EH (cell line): ENCODE data around the gene DCN.

Experiments
- DNase-seq: peaks from one replicate; pipeline ENCODE4 v3.0.0-alpha.2; 2015; ENCODE audit warnings: low read depth

DCN gene, protein sequence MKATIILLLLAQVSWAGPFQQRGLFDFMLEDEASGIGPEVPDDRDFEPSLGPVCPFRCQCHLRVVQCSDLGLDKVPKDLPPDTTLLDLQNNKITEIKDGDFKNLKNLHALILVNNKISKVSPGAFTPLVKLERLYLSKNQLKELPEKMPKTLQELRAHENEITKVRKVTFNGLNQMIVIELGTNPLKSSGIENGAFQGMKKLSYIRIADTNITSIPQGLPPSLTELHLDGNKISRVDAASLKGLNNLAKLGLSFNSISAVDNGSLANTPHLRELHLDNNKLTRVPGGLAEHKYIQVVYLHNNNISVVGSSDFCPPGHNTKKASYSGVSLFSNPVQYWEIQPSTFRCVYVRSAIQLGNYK

GRCh38 chr12:91182636-91183455 is at the start of gene DCN:
Gene DCN, minus strand, starts transcription at chr12:91182817. Its CDS starts 4,265 bp downstream, at chr12:91178552.
- peak; percentile 75 for DNase-seq

DNA sequence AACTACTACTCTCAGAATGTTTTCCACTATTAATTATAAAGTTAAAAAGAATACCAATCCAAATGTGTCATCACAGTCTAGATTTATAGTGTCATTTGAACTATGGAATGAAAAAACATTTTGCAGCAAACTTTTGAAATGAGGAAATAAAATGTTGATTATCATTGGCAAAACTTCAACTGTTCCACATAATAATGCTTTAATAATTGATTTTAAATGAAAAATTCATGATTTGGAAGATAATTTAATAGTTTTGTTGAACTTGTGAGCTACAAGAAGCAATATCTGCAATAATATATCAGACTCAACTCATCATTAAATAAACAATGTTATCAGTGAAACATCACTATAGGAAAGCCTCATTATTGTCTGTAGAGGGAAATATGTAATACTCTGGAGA is 48.2 kb upstream of the DCN start:
- DNase-seq = peak; percentile 18

DNA sequence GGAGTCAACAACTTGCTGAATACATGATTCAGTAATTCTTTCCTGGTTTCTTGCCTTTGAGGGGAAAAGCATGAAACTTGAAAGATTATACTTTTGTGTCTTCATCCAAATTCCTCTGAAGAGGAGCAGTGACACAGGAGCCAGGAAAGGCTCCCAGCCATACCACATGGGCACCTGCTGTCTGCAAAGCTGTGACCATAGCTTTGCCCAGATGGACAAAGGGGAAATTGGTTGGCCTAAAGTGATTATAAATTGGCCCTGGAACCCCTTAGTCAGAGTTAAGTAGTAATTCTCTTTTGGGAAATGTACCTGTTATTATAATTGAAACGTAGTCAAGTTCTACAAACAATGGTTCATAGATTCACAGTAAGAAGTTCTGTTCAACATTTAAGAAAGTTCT is 44.3 kb upstream of the DCN start:
- DNase-seq = no peak

GRCh38 chr12:91225316-91225715 is 42.7 kb upstream of the DCN start:
- DNase-seq = peak; percentile 38

DNA sequence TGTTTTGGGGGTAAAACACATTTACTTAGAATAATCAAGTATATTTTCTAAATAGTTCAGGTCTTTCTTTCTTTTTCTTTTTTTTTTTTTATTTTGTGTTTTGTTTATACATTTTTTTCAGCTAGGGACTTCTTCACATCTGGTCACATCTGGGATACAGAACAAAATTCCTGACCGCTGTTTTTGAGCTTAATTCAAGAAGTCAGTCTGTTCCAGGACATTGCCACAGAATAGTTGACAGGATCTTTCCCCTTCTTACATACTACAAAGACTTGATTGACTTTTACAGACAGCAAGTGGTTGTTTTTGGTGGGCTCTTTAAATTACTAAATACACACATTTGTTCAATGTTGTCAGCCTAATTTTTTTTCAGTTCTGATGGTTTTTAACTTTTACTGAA is 41.8 kb upstream of the DCN start:
- no peak for DNase-seq

- DNase-seq = peak; percentile 74
These were observed 40.1 kb upstream of the DCN start for GRCh38 chr12:91222746-91223145.

GRCh38 chr12:91219919-91220318 is 37.3 kb upstream of the DCN start:
- DNase-seq = no peak

DNA sequence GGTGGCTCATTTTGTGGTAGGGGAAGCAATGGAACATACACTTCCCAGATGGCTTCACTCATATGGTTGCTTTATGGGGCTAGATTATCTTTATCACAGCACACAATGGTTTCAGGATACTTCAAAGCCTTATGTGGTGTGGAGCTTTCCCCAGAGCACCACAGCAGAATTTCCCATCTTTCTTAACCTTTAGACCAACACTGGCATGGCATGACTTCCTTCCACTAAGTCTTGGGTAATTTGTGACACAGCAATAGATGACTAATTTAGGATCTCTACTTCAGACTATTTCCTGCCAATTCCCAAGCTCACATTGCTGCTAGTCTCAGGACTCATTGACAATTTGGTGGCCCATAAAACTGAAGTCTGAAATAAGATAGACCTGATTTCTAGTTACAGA is 36.9 kb upstream of the DCN start:
- DNase-seq = peak; percentile 67

DNA sequence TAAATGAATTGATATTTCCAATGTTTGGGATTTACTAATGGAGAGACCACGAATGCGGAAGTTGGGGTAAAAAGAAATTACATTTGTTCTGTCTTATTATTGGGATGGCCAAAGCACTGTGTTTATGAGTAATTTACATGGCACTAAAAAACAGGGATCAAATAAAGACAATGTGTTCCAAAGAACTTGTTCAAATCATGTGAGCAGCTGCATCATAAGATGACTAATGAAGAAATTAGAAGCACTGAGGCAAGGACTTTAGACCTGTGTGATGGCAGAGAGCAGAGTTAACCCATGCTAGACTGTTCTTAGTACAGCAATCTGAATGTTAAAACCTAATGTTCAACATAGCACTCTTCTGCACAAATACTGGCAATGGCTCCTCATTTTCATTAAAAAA is 34.3 kb upstream of the DCN start:
- no peak for DNase-seq

GRCh38 chr12:91215940-91216454 is 33.4 kb upstream of the DCN start:
- DNase-seq = peak; percentile 70

GRCh38 chr12:91211866-91212265 is 29.2 kb upstream of the DCN start:
- no peak for DNase-seq

DNA sequence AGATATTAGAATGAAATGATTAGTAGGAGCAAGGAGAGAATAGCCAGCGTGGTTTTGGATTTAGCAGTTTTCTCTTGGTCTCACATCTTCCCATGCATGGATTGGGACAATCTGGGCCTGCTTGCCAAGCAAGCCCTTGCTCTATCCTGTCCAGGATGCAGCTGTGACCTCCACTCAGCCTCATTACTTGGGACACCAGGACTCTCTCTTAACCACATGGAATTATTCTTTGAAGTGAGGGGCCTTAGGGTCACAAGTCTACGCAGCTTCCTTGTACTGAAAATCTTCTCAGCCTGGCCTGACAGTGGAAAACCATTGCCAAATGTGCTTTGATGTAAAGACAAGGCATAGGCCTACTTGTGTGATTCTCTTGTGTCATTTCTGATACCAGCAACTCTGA is 28.0 kb upstream of the DCN start:
- DNase-seq = no peak

DNA sequence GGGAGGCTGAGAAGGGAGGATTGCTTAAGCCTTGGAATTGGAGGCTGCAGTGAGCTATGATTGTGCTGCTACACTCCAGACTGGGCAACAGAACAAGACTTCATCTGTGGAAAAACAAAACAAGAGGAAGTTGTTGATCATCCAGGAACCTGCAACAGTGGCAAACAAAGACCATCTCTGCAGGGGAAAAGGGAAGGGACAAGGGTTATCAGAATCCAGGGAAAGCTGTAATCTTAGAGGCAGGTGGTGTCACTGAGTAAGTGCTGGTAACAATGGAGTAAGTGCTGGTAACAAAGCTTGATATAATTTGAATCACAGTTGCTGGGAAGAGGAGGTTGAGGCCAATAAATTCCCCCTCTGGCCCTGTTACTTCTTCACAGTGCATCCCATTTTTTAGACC is 27.5 kb upstream of the DCN start:
- no peak for DNase-seq

DNA sequence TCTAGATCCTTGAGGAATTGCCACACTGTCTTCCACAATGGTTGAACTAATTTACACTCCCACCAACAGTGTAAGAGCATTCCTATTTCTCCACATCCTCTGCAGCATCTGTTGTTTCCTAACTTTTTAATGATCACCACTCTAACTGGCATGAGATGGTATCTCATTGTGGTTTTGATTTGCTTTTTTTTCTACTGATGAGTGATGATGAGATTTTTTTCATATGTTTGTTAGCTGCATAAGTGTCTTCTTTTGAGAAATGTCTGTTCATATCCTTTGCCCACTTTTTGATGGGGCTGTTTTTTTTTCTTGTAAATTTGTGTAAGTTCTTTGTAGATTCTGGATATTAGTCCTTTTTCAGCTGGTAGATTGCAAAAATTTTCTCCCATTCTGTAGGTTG is 24.7 kb upstream of the DCN start:
- peak; percentile 55 for DNase-seq

GRCh38 chr12:91205811-91206210 is 23.2 kb upstream of the DCN start:
- peak; percentile 41 for DNase-seq

- DNase-seq = peak; percentile 34
These were observed 21.8 kb upstream of the DCN start for GRCh38 chr12:91204421-91204820.

- DNase-seq = no peak
These were observed 21.0 kb upstream of the DCN start for GRCh38 chr12:91203610-91204009.

DNA sequence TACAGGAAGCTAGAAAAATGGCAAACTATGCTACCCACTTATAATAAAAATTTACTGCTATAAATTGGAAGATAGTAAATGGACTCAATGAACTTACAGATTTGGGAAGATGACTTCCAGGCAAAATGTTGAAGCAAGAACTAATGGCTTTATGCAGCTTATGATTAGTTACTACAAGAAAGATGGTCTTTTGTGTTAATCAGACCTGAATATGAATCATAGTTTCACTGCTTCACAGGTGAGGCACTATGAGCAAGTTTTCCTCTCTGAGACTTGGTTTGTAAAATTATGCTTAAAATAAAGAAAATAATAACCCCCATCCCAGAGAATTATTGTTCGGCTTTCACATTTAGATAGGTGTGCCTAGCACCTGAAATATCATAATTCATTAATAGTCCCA is 19.8 kb upstream of the DCN start:
- DNase-seq = no peak

DNA sequence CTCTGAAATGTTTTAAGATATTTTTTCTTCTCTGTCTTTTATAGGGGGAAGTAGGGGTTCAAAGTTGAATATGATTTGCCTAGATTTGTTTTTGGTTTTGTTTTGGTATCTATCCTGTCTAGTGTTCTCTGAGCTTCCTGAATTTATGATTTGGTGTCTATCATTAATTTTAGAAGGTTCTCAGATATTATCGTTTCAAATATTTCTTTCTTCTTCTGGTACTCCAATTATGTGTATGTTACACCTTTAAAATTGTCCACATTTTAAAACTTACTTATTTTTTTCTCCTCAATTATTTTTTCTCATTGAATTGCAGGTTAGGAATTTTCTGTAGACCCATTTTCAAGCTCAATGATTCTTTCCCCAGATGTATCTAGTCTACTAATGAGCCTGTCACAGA is 13.8 kb upstream of the DCN start:
- DNase-seq = no peak

DNA sequence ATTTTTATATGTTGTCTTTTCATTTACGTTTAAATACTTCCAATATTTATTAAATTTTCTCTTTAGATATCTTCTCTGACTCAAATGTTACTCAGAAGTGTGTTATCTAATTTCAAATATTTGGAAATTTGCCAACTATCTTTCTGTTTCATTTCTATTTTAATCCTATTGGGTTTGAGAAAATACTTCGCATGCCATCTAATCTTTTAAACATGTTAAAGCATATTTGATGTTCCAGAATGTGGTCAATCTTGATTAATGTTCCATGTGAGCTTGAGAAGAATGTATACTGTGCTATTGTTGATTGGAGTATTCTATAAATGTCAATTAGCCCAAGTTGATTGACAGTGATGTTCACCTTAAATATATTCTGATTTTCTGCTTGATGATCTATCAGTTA is 11.9 kb upstream of the DCN start:
- DNase-seq = peak; percentile 64

GRCh38 chr12:91191513-91192111 is 9.0 kb upstream of the DCN start:
- DNase-seq = no peak

GRCh38 chr12:91189516-91189915 is 6.9 kb upstream of the DCN start:
- peak; percentile 75 for DNase-seq

DNA sequence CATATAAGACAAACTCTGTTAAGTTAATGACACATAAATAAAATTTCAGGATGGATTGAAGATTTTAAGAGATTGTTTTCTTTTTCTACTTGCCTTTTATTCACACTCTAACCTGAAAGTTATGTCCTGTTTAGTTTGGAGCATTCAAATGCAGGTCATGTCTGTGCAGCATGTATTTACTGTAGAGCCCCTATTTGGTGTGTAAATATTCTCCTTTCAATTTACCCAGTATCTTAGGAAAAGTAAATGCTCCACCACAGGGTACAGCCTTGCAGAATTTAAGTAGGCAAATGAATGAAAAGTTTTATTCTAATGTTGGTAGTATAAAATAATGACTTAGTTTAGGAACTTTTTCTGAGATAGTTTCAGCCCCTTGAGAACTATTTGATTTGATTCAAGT is 6.2 kb upstream of the DCN start:
- no peak for DNase-seq
